GM18873 (cell line): ENCODE measurements around the gene ACSBG1.
"Not testable (repeated sequence)": the region's sequence is repeated elsewhere in the genome, so short reads cannot be mapped to it uniquely, and the experiment has no call there.

Experiments
- ATAC-seq: cut with Tn5 transposase; IDR thresholded peaks from one replicate; pipeline ENCODE4 v1.9.1; 2021; ENCODE audit warnings: mild to moderate bottlenecking, moderate library complexity, moderate number of reproducible peaks; ENCODE audit not compliant: unreplicated experiment, low FRiP score

ACSBG1 gene

DNA sequence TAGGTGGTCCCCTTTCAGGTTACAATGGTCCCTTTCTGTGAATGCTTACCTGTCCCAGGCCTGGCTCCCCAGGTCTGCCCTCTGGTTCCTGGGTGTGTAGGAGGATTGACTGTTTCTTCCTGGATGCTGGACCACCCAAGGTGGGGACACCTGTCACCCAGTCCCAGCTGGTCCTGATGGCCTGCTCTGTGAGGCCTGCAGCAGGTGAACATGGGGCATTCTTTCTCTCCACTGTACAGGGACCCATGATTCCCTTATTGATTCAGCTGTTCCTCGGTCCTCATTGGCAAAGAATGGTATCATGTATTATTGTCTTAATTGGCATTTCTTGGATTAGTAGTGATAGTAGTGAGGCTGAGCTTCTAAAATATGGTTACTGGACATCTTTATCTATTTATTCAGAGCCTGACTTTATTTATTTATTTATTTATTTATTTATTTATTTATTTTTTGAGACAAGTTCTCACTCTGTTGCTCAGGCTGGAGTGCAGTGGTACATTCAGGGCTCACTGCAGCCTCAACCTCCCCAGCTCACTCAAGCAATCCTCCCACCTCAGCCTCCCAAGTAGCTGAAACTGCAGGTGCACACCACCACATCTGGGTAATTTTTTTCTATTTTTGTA, 21.2 kb upstream of the ACSBG1 start:
- ATAC-seq = no peak

DNA sequence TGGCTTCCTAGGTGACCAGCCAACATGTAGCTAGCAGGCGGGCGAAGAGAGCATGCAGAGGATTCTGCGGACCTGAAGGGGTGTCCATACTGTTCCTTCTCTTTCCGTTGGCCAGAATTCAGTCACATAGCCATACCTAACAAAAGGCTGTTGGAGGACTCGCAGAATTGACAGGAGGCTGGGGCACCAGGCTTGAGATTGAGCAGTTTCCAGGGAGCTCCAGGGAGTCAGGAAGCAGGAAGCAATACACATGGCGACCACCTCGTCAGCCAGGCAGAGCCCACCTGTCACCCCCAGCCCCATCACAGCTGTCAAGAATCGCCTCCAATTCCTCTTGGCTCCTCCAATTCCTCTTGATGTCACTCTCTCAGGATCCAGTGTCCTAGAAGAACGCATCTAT, 16.8 kb upstream of the ACSBG1 start:
- no peak for ATAC-seq

DNA sequence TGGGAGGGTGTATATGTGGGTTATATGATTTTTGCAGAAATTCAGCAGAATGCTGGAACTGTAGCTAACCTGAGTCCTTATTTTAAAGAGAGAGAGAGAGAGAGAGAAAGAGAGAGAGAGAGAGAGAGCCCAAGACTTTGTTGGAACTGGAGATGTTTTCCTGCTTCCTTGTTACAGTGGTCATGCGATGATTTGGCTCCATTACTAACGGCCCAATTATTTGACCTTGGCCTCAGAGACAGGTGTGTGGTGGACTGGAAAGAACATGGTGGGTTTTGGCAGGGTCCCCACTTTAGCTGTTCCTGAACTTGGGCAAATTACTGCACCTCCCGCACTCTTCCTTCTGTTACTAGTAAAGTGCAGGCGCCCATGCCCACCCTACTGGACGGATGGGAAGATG, 14.8 kb upstream of the ACSBG1 start:
- ATAC-seq = no peak

DNA sequence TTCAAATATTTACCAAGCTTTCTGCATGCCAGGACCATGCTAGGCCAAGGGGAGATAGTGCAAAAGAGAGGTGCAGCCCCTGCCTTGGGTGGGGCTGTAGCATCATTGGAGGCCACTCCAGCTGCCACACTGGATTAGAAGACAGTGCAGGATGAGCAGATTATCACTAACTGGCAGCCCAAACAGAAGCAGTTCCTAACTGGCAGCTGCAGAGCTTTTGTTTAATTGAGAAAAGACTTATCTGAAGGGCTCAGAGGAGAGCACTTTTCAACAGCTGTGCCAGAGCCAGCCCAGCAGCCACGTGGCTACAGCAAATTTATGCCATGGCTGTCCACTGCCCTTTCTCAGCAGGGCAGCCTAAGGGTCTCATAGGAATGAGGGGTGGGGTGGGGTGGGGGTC, 13.5 kb upstream of the ACSBG1 start:
- ATAC-seq = no peak

DNA sequence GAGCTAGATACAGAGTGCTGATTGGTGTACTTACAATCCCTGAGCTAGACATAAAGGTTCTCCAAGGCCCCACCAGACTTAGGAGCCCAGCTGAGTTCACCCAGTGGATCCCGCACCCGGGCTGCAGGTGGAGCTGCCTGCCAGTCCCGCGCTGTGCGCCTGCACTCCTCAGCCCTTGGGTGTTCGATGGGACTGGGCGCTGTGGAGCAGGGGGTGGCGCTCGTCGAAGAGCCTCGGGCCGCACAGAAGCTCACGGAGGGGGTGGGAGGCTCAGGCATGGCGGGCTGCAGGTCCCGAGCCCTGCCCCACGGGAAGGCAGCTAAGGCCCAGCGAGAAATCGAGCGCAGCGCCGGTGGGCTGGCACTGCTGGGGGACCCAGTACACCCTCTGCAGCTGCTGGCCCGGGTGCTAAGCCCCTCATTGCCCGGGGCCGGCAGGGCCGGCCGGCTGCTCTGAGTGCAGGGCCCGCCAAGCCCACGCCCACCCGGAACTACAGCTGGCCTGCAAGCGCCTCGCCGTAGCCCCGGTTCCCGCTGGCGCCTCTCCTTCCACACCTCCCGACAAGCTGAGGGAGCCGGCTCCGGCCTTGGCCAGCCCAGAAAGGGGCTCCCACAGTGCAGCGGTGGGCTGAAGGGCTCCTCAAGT, 11.7 kb upstream of the ACSBG1 start:
- ATAC-seq = not testable (repeated sequence)

DNA sequence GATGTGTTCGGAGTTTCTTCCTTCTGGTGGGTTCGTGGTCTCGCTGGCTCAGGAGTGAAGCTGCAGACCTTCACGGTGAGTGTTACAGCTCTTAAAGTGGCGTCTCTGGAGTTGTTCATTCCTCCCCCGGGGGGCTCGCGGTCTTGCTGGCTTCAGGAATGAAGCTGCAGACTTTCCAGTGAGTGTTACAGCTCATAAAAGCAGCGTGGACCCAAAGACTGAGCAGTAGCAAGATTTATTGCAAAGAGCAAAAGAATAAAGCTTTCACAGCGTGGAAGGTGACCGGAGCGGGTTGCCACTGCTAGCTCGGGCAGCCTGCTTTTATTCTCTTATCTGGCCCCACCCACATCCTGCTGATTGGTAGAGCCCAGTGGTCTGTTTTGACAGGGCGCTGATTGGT, 11.0 kb upstream of the ACSBG1 start:
- not testable (repeated sequence) for ATAC-seq

DNA sequence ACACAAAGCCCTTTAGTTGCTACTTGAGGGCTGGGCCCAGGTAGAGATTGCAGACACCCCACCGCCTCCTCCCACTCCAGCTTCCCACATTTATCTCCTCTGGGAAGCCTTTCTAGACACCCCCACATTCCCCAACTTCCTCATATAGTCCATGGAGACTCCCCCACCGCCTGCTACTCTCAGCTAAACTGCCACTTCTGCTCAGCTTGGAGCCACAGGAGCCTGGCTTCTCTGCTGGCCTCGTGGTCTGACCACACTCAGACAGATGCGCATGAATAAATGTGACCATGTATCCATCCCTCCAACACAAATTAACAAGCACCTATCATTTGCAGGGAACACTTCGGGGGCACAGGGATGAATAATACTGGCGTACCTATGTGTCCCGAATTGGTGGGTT, 10.5 kb upstream of the ACSBG1 start:
- no peak for ATAC-seq

DNA sequence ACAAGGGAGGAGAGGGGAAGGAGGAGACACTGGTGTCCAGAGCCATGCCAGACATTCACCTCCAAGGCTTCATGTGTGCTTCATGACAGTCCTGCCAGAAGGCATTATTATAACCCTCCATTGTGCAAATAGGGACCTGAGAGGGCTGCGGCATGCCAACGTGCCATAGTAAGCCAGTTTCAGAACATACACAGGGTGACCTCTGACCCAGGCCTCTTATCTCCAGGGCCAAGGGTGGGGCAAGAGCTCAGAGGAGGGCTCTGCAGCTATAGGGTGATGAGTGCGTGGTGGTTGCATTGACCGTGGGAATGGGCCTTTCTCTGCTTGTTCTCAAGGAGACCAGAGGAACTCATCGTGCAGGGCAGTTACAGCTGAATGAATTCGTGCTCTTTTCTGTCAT, 9.7 kb upstream of the ACSBG1 start:
- ATAC-seq = no peak

DNA sequence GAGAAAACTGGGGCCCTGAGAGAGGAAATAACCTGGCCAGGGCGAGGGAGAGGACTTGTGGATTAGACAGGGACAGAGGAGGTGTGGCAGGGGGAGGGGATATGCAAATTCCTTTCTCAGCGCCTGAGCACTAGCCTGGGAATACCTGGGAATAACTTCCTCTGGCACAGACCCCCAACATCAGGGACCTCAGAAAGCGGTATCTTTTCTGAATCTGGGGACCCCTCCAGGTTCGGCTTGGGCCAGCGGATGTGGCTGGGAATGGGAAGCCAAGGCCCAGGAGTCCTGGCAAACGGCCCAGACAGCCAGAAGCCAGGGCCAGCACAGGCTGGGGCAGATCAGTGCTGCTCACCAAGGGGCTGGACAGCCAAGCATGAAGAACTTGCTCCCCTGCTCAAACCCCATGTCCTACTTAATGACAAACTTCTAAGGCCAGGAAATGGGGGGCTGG, 9.2 kb upstream of the ACSBG1 start:
- no peak for ATAC-seq

DNA sequence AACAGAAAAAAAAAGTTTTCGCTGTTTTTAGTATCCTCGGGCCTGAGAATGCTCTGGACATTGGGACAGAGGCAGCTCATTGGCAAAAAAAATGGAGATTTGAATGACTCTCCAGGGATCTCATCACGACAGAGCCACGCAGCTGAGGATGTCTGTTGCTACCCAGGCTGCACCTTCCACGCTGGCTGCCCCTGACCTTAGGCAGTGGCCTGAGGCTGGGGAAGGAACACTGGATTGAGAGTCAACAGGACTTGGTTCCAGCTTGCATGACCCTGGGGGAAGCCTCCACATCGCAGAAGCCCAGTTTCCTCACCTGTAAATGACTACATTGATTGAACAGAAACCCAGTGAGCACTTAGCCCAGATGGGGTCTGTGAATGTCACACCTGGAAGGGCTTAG, 8.7 kb upstream of the ACSBG1 start:
- no peak for ATAC-seq

DNA sequence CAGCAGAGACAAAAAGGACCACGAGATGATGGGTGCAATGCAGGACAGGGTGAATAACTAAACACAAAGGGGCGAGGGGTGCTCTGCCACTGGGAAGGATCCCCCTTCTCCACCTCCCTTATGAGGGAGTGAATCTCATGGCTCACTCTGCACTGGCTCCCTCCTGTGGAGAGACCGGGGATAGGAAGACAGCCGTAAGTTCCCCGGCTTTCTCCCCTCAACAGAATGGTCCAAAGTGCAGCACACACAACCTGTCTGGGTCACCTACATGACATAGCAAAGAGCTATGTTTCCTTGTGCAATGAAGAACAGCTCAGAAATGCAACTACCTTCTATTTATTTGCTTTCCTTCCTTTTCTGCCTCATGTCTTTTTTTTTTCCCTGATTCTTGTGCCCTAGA, 7.8 kb upstream of the ACSBG1 start:
- ATAC-seq = no peak

DNA sequence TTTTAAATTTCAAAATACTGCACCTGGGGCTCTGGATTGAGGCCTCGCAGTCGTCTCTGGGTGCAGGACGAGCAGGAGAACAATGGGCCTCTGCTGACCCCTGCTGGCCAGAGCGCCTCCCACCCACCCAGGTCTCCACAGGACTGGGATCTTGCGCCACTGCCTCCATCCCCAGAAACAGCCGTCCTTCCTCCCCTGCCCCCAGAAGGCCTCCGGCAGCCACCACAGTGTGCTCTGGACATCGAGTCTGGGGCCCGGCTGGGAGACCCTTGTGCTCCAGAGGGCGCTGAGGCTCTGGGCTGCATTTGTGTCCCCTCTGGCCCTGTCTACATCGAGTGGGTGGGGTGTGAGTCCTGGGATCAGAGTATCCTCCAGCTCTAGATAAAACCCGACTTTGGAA, 6.7 kb upstream of the ACSBG1 start:
- ATAC-seq = no peak

DNA sequence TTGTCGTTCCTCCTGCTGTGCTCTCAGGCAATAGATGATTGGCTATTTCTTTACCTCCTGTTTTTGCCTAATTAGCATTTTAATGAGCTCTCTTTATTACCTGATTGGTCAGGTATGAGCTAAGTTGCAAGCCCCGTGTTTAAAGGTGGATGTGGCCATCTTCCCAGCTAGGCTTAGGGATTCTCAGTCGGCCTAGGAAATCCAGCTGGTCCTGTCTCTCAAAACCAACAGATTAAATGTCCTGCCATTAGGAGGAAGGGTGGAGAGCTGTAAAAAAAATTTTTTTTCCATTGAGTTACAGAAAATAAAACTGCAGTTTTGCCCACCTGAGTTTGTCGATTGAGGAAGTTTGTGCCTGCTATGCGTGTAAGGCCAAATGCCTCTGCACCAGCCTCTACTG, 5.4 kb upstream of the ACSBG1 start:
- ATAC-seq = no peak

DNA sequence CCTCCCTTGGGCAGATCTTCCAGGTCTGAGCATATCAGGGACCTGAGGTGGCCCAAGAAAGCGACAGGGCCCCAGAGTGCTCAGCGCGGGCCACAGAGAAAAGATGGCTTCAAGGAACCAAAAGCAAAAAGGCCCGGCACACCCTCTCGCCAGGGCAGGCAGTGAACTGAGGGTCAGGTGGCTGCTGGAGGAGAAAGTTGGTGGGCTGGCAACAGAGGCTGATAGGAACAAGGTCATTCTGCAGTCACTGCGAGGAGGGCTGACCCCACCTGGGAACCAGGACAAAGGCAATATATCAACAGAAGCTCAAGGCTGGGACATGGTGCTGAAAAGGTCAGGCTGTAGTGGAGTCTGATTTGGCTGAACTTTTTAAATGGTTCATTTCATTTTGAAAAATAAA, 2.8 kb upstream of the ACSBG1 start:
- ATAC-seq = no peak

DNA sequence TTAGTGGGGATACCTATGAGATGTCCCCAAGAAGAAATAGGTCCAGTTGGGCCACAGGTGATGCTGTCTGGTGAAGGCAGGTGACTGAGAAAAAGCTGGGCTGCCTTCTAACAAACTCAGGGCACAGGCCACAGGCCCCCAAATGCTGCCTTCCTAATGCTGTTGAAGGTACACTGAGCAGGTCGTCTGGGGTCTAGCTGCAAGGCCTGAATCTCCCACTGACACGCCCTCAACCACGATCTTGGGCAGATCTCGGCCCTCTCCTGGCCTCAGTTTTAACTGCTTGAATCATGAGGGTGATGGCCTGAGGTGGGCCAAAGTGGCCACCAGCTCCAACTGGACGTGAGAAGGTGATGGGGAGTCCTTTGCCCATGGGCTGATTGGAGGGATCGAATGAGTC, 2.1 kb upstream of the ACSBG1 start:
- ATAC-seq = no peak

DNA sequence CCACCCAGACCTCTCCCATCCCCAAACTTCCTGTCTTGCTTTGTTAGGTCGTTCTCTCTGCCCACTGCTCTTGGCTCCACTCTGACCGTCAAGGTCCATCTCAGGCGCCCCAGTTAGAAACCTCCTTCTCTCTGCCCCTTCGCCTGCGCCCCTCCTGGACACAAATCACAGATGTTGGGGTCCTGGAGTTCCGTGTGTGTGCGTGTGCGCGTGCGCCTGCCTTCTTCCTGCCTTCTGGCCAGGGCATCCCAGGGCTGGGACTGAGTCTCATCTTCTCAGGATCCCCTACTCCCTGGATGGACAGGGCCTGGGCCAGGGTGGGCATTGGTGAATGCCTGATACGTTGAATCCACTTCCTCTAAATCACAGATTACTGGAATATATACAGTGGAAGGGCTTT, 869 bp downstream of the ACSBG1 start:
- ATAC-seq = no peak

DNA sequence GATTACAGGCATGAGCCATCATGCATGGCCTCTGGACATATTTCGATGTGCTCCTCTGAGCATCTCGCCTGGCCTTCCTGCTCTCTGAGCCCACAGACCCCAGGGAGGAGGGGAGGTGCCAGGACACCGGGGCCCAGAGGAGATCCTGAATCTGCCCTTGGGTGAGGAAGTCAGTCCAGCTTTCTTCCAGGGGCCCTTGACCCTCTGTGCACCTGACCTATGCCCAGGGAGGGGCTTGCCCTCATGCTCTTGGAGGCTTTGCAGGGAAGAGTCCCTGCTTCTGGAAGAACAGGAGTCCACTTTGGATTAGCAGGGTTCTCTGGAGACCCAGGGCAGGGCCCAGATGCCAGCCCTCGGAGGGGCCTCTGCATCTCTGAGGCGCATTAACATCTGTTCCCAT, 1.4 kb downstream of the ACSBG1 start:
- no peak for ATAC-seq

DNA sequence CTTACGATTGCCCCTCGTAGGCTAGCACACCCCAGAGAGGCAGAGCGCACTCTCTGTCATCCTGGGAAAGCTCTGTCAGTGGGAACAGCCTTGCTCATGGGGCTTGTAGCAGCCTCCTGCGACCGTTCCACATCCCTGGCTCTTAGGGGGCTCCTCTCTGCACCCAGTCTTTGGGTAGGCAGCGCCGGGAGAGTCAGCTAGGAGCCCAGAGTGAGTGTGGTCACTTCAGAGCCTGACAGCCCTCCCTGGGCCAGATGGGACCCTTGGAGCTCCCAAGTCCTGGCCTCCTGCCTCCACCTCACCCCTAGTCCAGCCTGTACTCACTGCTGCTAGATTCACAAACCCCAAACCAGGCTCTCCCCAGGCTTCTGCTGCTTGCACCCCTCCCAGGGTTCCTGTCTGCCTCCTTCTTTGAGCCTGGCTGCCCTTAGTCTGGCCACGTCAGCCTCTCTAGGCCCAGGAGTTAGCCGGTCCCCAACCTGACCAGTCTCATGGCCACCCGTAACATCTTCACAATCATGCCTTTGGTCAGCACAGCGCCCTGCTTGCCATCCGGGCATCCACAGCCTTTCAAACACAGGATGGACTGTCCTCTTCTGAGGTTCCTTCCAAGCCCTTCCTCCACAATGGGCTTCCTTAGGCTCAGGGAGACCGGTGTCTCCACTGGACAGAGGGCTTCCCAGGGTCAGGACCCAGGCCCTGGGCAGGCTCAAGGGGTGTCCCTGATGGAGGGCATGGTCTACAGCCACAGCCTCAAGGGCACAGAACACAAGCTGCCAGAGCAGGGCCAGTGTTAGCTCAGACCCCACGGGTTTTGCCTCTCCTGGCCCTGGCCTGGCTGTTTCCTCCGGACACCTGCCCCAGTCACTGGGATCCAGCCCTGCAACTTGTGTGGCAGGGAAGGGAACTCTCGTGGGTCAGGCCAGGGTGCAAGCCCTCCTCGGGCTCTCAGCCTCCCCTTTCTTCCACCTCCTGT, 4.6 kb downstream of the ACSBG1 start:
- no peak for ATAC-seq

DNA sequence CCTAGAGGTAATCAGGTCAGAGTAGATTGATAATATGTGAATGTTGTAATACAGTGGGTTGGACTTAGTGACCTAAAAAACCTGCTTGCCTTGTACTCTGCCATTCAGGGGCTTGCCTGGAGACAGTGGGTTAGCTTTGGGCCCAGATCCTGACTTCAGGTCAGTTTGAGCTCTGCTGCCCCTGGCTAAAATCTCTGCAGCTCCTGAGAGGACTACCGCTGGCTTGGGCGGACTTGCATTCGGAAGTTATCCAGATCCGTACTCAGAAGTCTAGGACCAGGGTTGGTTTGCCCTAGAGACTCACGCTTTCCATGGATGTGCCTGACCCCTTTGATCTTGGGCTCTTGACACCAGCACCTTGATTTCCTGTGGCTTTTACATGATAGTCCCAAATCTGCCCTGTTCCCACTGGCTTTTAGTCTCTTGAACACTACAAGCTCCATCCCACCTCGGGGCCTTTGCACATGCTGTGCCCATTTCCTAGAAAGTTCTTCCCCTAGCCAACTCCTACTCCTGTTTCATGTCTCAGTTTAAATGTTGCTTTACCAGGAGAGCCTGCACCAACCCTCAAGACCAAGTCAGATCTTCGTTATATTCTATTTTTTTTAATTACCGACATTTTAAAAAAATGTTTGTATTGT, 5.9 kb downstream of the ACSBG1 start:
- ATAC-seq = no peak

DNA sequence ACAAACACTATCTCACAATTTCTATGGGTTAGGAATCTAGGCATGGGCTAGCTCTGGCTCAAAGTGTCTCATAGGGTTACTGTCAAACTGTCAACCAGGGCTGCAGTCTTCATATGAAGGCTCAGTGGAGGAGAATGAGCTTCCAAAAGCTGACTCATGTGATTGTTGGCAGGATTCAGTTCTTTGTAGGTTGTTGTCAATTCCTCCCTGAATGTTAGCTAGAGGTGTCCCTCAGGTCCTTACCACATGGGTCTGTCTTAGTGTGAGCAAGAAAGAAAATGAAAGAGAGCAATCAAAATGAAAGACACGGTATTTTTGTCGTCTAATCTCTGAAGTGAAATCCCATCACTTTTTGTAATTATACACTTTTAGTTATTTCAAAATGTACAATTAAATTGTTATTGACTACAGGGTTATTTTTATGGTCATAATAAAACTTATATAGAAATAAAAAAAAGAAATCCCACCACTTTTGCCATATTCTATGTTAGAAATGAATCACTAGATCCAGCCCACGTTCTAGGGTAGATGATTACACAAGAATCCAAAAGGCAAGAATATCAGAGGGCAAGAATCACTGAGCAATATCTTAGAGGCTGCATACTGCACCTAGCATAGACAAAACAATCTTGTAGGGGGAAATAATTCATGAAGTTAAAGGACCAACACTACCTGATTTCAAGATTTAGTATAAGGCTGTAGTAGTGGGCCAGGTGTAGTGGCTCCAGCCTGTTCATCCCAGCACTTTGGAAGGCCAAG, 8.4 kb downstream of the ACSBG1 start:
- no peak for ATAC-seq
